NOMO-1 treated with DMSO at 0.1 percent for 48 hours (cell line): ENCODE data around the gene TMEM250.
"Not testable (repeated sequence)": the region's sequence is repeated elsewhere in the genome, so short reads cannot be mapped to it uniquely, and the experiment has no call there.

Experiments used
- DNase-seq: peaks from one replicate; lab custom pipeline; 2025; ENCODE audit not compliant: unreplicated experiment; lab: John Stamatoyannopoulos, UW

TMEM250 gene

GRCh38 chr9:136114610-136115009, 4.1 kb downstream of the TMEM250 start:
- DNase-seq, result no peak

GRCh38 chr9:136112541-136112940, 6.1 kb downstream of the TMEM250 start:
- no peak for DNase-seq

DNA sequence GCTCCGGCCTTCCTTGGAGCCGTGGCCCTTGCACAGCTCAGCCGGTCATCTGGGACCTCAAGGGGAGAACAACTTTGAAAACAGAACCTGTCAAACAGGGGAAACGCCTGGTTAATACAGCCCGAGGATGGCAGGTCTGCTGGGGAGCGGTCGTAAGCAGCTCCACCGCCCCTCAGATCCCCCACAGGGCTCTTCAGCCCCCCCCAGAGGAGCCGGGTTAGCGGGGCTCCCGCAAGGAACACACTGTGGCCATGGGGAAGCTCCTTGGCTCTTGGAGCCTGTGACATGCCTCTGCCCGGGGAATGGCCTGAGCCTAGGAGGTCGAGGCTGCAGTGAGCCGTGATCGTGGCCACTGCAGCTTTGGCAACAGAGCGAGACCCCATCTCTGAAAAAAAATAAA, 6.8 kb downstream of the TMEM250 start:
- DNase-seq, result no peak

DNA sequence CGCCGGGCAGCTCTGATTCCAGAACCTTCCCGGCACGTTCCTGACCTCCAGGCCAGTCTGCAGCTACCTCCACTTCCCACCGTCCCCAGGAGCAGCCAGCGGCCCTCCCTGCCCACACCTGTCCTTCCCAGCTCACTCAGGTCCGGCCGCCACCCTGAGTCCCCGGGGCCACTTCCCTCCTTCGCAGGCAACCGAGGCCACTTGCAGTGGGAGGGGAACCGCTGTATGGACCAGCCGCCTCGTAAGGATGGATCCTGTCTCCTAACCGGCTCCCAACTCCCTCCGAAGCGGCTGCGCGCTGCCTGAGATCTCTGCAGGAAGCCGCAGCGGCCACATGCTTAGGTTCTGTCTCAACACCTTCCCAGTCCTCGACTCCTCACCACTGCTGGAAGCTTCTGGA, 7.5 kb downstream of the TMEM250 start:
- no peak for DNase-seq

DNA sequence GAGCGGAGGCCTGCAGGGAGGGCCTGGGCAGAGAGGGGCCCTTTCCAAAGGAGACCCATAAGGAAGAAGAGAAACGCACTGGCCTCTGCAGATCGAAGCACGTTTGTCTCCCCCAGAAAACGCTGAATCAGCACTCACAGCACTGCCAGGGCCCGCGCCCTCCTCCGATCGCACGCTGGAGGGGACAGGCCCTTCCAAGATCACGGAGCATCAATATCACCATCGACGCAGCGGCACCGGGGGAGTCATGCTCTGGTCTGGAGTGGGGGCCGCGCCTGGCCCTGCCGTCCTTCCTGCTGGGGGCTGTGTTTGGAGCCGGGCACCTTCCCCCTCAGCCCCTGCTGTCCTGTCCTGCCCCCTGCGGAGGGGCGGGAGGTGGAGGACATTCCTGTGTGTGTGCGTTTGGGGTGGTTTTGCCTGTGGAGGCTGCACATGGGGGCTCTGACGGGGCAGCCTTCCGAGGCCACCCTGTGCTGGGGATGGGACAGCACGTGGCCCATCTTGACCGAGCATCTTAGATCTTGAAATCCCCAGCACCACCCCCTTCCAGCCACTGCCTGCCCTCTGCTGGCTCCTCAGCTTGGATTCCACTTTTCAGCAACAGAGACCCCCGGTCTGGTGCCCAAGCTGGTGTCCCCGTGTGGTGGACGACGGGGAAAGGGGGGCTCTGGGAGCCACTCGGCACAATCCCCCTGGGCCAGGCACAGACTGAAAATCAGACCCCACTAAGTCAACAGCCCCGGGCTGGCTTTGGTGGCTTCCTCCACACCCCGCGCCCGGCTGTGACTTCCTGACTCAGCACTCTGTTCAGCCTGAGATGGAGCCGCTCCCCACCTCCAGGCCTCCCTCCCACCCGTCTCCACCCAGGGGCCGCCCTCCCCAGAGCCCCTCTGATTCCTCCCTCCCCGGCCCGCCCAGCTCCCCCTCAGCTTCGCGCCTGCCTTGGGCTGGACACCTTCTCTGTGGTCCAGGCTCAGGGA, 8.3 kb downstream of the TMEM250 start:
- DNase-seq, result peak; percentile 64

- peak; percentile 97 for DNase-seq
These were observed 9.2 kb downstream of the TMEM250 start for GRCh38 chr9:136109351-136110081.

- no peak for DNase-seq
These were observed 9.9 kb downstream of the TMEM250 start for GRCh38 chr9:136108648-136109266.

GRCh38 chr9:136107953-136108647, 10.6 kb downstream of the TMEM250 start:
- DNase-seq, result no peak

DNA sequence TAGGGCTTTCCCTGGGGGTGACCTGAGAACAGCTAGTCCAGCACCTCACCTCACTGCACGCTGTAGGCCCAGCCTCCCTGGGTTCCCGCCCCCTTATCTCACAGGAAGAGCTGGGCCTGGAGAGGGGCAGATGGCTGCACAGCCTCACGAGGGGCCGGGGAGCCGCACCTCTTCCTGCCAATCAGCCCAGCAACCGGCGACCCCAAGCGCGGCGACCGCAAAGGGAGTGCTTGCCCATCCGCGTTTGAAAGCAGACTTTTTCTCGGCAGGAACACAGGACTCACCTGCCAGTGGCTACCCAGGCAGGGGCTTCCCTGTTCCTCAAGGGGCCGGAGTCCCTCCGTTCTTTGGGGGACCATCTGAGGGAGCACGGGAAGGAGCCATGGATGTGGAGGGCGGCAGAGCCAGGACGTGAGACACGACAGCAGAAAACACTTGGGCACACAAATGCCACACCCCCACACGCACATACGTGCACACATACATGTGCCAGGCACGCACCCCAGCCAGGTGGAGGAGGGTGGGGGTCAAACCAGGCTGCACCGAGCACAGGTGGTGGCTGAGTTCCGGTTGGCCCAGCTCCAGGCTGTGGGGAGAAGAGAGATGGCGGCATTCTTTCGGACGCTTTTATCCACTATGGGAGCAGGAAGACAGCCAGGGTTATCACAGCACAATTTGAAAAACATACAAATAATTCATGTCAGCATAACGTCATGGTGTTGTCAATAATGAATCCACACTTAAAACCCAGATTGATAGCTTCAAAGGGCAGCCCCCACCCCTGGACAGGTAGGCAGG, 11.3 kb downstream of the TMEM250 start:
- no peak for DNase-seq

GRCh38 chr9:136105398-136106135, 13.1 kb downstream of the TMEM250 start:
- peak; percentile 66 for DNase-seq

DNA sequence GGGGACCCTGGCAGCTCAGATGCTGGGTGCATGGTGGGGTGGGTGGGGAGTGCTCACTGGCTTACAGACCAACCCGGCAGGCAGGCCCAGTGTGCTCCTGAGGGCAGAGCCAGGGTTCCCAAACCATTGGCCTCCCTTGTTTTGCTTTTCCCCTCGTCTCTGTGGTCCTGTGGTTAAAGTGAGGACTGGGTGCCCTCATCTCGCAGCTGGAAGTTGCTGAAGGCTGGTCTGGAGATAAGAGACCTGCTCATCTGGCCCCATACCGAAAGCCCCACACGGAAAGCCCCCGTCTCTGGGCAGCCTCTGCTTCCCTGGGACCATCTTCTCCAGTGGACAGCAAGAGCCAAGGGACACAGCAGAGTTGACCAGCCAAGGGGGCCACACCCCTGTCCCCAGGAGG, 13.8 kb downstream of the TMEM250 start:
- DNase-seq, result no peak

GRCh38 chr9:136104488-136104800, 14.2 kb downstream of the TMEM250 start:
- DNase-seq, result no peak

- no peak for DNase-seq
These were observed 14.8 kb downstream of the TMEM250 start for GRCh38 chr9:136103651-136104487.

- not testable (repeated sequence) for DNase-seq
These were observed 17.0 kb downstream of the TMEM250 start for GRCh38 chr9:136101615-136102074.

DNA sequence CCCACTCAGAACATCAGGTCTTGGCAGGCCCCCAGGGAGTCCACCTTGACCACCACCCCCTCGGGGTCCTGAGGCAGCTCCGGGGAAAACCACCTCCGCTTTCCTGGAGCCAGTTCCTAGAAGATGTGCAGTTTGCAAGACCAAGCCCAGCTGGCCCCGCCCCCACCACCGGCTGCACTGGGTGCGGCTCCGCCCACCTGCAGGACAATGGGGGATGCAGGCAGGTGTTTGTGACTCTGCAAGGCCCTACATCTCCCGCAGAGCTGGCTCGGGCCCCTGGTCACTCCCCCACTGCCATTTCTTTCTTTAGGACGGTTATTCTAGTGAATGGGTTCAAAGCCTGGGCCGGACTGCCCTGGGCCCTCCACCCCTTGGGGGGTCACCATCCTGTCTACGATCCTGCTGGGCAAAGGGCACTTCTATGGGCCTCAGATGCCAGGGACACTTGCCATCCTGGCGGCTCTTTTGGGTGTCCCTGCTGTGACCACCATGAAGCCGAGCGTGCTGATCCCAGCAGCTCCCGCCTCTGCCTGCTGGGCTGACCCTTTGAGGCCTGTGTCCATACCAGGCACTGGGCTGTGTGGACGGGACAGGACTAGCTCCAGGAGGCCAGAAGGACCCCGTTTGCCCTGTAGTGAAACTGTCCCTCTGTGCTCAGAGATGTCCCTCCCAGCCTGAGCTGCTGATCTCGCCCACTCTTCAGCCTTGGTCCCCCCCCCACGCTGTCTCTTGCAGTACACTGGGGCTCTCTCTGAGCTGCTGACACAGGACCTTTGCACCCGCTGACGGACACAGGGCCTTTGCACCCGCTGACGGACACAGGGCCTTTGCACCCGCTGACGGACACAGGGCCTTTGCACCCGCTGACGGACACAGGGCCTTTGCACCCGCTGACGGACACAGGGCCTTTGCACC, 17.7 kb downstream of the TMEM250 start:
- no peak for DNase-seq

GRCh38 chr9:136099542-136099941, 19.1 kb downstream of the TMEM250 start:
- DNase-seq, result no peak

DNA sequence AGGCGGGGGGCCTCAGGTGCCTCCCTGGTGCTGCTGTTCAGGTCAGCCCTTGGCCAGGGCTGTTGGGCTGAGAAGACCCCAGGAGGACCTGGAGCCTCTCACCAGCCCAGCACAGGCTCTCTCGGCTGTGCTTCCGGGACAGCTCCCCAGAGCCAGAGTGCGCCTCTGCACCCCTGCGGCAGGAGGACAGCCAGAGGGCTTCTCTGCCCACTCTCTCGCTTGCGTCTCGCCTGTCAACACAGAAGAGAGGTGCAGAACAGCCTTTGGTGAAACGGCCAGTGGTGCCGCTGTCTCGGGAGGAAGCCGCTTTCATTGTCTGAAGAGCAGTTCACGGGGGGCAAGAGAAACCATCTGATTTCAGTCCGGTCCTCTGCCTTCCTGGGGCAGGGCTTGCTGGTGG, 19.8 kb downstream of the TMEM250 start:
- no peak for DNase-seq

DNA sequence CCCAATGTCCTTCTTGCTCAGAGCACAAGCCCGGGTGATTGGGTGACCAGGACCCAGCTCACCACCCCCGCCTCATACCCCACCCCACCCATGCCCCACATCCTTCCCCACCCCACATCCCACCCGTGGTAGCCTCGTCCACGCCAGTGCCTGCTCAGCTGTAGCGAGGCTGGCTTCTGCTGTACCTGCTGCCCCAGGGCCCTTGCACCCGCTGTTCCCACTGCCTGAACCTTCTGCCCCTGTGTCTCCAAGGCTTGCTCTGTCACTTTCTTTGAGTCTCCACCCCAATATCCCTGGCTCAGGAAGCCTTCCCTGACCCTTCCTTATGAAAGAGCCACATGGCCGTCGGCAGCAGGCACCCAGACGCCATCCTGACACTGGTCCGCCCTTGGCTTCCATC, 20.5 kb downstream of the TMEM250 start:
- DNase-seq, result no peak
